Tibial artery (tissue), 4 donors: ENCODE results near the gene CAMSAP1.

Experiments used
- DNase-seq, 2 donors: peaks; one replicate each; pipeline ENCODE4 v3.0.0-alpha.2; 2019
- H3K27ac ChIP-seq, 2 donors: fragments of 200-600 bp; sonication (generic) in 1 of 2; 1 replicate in 1 of 2; 2 replicates in 1 of 2; pipeline ENCODE4 v1.5.1; 2018 to 2019; ENCODE audit warnings: mild to moderate bottlenecking in 1 of 2
- H3K27me3 ChIP-seq, 2 donors: fragments of 200-600 bp; sonication (generic) in 1 of 2; one replicate each; pipeline versions ENCODE4 v1.5.1 to v1.6.0; 2016 to 2019
- H3K36me3 ChIP-seq, 3 donors: fragments of 200-600 bp; sonication (generic) in 2 of 3; one replicate each; pipeline ENCODE4 v1.5.1; 2016 to 2019; ENCODE audit warnings: mild to moderate bottlenecking in 2 of 3
- H3K4me1 ChIP-seq, 4 donors: fragments of 200-600 bp; sonication (generic) in 2 of 4; 1 replicate in 3 of 4; 2 replicates in 1 of 4; pipeline ENCODE4 v1.5.1; 2016 to 2019
- H3K4me3 ChIP-seq, 2 donors: fragments of 200-600 bp; sonication (generic) in 1 of 2; 1 replicate in 1 of 2; 2 replicates in 1 of 2; pipeline ENCODE4 v1.5.1; 2018 to 2019; ENCODE audit warnings: mild to moderate bottlenecking in 2 of 2
- H3K9me3 ChIP-seq, 3 donors: fragments of 200-600 bp; sonication (generic) in 1 of 3; one replicate each; pipeline ENCODE4 v1.5.1; 2016 to 2019
- intact Hi-C: fragments of 100-400 bp; cut with DNase I; formaldehyde crosslinking; loops from one replicate; pipeline ENCODE4 v1.15.0; 2023; ENCODE audit warnings: low total_unique reads
- TF ChIP-seq, protein P1 (sequence below), 2 experiments: fragments of 200-600 bp in 1 of 2; fragments of 450-650 bp in 1 of 2; IDR thresholded peaks; one replicate each; pipeline ENCODE4 v1.5.1; 2017 to 2019; ENCODE audit warnings: antibody characterized with exemption in 2 of 2, mild to moderate bottlenecking in 1 of 2, moderate library complexity in 1 of 2

Gene CAMSAP1

GRCh38 chr9:135822374-135822755 is 85.0 kb downstream of the CAMSAP1 start:
- no peak overlapping the region for H3K27ac ChIP-seq
- no peak overlapping the region for H3K4me3 ChIP-seq
- peaks cover 64 to 96% (median 84%) of the 10 kb centered on the region in 3 donors for H3K36me3 ChIP-seq
- H3K27me3 ChIP-seq: no peaks in the 10 kb centered on the region
- no peaks in the 10 kb centered on the region for H3K4me1 ChIP-seq
- no peaks in the 10 kb centered on the region for H3K9me3 ChIP-seq
- DNase-seq: no peak
- intact Hi-C loops: no loop called here
- TF ChIP-seq, protein P1, sequence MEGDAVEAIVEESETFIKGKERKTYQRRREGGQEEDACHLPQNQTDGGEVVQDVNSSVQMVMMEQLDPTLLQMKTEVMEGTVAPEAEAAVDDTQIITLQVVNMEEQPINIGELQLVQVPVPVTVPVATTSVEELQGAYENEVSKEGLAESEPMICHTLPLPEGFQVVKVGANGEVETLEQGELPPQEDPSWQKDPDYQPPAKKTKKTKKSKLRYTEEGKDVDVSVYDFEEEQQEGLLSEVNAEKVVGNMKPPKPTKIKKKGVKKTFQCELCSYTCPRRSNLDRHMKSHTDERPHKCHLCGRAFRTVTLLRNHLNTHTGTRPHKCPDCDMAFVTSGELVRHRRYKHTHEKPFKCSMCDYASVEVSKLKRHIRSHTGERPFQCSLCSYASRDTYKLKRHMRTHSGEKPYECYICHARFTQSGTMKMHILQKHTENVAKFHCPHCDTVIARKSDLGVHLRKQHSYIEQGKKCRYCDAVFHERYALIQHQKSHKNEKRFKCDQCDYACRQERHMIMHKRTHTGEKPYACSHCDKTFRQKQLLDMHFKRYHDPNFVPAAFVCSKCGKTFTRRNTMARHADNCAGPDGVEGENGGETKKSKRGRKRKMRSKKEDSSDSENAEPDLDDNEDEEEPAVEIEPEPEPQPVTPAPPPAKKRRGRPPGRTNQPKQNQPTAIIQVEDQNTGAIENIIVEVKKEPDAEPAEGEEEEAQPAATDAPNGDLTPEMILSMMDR (IDR thresholded peaks at IDR 0.05): no peak

DNA sequence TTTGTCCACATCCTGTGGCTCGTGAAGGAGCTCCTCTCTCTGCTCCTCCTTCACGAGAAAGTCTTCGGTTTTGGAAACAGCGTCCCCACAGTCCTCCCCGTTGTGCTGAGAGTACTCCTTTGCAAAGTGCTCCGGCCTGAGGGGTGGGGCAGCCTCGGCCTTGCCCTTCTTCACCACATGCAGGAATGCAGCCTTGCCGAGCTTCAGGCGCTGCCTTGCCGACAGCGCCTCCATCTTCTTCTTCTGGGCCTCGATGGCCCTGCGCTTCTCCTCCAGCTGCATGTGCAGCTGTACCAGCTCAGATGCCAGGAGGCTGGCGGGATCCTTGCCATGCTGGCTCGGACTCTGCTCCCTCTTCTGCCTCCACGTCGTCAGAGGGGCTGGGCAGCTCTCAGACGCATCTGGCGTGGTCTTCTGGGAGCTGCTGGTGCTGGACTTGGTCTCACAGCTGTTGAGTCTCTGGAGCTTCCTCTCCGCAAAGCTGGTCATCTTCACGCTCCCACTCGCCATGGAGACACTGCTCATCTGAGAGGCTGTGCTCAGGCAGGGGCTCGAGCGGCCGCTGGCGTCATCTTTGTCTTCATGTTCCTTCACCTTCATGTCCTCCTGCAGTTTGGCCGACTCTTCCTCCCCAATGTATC is 85.5 kb downstream of the CAMSAP1 start:
- peaks cover 69 to 98% (median 84%) of the 10 kb centered on the region in 3 donors for H3K36me3 ChIP-seq
- DNase-seq: peak; percentile 11 to 50
- H3K4me3 ChIP-seq: no peak overlapping the region

DNA sequence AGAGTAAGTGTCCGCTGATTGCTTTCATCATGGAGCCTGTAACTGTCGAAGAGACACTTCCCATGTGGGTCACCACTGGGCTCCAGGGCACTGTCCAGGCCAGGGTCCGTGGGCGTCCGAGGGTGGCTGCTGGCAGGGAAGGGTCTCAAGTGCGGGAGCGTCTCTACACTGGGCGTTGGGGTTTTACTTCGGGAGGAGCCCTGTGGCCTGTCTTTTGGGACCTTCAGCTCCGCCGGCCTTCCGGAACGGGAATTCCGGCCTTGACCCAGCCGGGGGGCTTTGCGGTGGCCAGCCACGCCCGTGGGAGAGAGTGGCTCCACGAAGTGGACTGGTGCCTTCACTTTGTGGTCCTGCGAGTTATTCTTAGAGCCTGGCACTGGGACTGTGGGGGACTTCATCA is 86.2 kb downstream of the CAMSAP1 start:
- peak; percentile 11 to 45 for DNase-seq

More for the DNA sequence above, 85.5 kb downstream of the CAMSAP1 start:
- intact Hi-C loops: no loop called here
- TF ChIP-seq, protein P1 (IDR thresholded peaks at IDR 0.05): no peak
- Histone ChIP-seq H3K9me3 (no peaks in the 10 kb centered on the region), H3K27me3 (no peaks in the 10 kb centered on the region), H3K4me1 (no peaks in the 10 kb centered on the region), H3K27ac (no peak overlapping the region)

GRCh38 chr9:135820661-135821060 is 86.7 kb downstream of the CAMSAP1 start:
- Histone ChIP-seq H3K9me3 (no peaks in the 10 kb centered on the region), H3K27me3 (no peaks in the 10 kb centered on the region), H3K27ac (no peak overlapping the region), H3K4me1 (no peaks in the 10 kb centered on the region), H3K36me3 (peaks cover 81 to 99% (median 86%) of the 10 kb centered on the region in 3 donors), H3K4me3 (no peak overlapping the region)
- intact Hi-C loops: no loop called here
- DNase-seq: peak; percentile 5 to 42
- TF ChIP-seq, protein P1 (IDR thresholded peaks at IDR 0.05): no peak

More for the DNA sequence above, 86.2 kb downstream of the CAMSAP1 start:
- intact Hi-C loops: no loop called here
- H3K27me3 ChIP-seq: no peaks in the 10 kb centered on the region
- no peak overlapping the region for H3K4me3 ChIP-seq
- TF ChIP-seq, protein P1 (IDR thresholded peaks at IDR 0.05): no peak
- H3K9me3 ChIP-seq: no peaks in the 10 kb centered on the region
- H3K36me3 ChIP-seq: peaks cover 76 to 99% (median 84%) of the 10 kb centered on the region in 3 donors
- no peak overlapping the region for H3K27ac ChIP-seq
- H3K4me1 ChIP-seq: no peaks in the 10 kb centered on the region

- intact Hi-C loops: no loop called here
- TF ChIP-seq, protein P1 (IDR thresholded peaks at IDR 0.05): no peak
- peak; percentile 2 to 16 for DNase-seq
These were observed 87.4 kb downstream of the CAMSAP1 start for GRCh38 chr9:135819905-135820304.

More at GRCh38 chr9:135819905-135820304, 87.4 kb downstream of the CAMSAP1 start:
- Histone ChIP-seq H3K4me3 (no peak overlapping the region), H3K4me1 (no peaks in the 10 kb centered on the region), H3K36me3 (peaks cover 88 to 99% (median 92%) of the 10 kb centered on the region in 3 donors), H3K9me3 (no peaks in the 10 kb centered on the region), H3K27ac (no peak overlapping the region), H3K27me3 (no peaks in the 10 kb centered on the region)
